ENCODE results near the gene MIPEP.
"Not testable (repeated sequence)": the region's sequence is repeated elsewhere in the genome, so short reads cannot be mapped to it uniquely, and the experiment has no call there.

The MIPEP gene

DNA sequence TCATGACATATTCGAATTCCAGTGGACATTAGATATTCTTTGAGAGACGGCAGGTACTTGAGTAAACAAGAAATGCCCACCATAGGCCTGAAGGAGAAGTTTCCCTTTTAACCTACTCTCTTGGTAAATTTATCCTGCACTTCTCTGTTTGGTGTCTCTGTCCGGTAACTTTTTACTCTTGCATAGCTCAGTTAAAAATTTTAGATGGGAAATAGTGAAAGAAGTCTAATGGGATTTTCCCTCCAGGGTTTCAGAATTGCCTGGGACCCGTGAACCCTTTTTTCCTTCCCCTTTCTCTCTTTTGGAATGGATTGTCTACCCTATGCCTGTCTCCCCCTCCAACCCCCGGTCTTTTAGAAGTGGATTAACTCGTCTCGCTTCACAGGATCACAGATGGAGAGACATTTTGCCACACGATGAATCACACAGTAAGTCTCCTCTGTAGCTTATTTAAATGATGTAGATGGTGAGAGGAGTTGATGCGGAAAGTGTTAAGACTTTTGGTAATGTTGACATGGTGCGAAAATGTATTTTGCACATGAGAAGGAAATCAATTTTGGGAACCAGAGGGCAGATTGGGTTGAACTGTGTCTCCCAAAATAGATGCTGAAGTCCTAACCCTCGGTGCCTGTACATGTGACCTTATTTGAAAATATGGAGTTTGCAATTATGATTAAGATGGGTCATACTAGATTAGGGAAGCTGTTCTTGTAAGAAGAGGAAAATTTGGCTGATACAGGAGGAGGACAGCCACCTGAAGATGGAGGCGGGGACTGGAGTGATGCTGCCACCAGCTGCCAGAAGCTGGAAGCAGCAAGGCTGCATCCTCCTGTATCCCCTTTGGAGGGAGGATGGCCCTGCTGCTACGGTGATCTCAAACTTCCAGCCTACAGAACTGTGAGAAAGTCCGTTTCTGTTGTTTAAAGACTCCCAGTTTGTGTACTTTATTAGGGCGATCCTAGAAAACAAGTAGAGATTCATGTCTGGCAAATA lies 711 bp upstream of the MIPEP start:
- no peak for DNase-seq (ENCODE audit: low read depth)

DNA sequence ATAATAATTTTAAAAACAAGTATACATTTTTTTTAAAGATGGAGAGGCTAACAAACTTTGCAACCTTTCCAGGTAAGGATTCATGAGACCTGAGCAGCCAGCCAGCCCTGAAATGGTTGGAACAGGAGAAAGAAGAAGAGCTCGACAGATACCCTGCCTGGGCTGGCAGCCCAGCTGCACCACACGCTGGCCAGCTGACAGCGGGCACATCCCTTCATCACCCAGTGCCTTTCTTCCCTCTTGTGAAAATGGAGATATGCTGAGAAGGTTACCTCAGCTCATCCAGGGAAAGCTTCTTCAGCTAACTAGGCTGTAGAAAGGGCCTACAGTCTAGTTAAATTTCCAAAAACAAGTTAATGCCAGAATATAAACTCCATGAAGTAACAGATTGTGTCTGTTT lies 4.8 kb downstream of the MIPEP start:
- DNase-seq (ENCODE audit: low read depth): not testable (repeated sequence)

DNA sequence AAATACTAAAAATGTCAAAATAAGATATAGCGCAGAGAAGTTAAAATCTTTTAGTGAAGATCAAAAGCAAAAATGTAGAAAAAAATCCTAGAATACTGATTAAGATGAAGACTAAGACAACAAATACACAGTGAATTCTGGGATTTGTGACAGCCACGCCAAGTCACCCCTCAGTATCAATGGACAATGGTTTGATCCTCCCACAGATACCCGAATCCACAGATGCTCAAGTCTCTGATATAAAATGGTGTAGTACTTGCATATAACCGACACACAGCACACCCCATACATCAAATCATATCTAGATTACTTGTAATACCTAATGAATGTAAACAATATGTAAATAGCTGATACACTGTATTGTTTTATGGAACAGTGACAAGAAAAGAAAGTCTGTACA lies 5.9 kb downstream of the MIPEP start:
- no peak for DNase-seq (ENCODE audit: low read depth)

DNA sequence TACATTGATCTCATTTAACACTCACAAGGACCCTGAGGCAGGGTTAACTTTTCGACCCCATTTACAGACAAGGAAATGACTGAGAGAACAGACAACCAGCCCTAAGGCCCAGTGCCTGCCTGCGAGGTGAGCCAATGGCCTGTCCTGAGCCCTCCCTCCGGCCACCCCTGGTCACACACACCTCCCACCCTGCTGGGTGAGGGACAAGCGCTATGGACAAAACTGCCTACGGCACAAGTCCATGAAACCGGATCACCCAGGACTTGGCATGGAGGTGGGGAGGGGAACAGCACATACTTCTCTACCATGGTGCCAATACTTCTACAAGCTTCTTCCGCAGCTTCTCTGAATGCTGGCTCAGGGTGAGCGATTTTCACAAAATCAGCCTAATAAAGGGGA lies 7.8 kb downstream of the MIPEP start:
- not testable (repeated sequence) for DNase-seq (ENCODE audit: low read depth)

DNA sequence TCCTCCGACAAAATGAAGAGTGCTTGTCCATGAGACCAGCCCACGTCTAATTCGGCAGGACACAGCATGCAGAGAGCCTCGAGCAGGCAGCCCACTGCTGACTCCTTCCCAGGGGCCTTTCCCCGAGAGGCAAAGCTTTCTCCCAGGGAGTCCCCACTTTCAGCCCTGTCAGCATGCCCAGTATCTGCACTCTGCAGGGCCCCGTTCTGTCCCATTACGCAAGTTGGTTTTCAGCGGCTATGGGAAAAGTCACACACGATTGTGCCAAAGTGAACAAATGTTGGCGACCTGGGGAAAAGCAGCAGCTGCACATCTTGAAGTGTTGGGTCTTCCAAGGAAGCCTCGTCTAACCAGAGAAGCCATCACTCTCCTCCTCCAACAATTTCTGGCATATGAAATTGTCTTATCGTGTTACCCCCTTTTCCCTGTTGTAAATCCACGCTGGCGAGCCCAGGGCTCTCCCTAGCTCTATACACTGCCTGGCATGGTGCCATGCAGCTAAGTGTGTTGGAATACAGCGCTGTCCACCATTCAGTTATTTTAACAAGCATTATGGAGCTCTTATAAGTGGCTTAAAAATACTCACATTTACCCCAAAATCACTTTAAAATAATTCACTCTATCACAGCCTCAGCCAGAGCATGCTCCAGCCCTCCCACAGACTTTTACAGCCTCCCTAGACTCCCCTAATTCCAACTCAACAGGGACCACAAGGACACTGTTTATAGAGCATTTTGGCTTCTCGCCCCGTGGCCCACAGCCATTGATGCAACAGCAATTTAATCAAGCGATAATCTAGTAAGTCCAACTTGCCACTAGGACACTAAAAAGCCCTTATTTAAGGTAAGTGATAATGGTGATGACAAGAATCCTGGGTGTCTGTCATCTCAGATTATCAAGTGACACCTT lies 8.5 kb downstream of the MIPEP start:
- DNase-seq (ENCODE audit: low read depth): not testable (repeated sequence)

DNA sequence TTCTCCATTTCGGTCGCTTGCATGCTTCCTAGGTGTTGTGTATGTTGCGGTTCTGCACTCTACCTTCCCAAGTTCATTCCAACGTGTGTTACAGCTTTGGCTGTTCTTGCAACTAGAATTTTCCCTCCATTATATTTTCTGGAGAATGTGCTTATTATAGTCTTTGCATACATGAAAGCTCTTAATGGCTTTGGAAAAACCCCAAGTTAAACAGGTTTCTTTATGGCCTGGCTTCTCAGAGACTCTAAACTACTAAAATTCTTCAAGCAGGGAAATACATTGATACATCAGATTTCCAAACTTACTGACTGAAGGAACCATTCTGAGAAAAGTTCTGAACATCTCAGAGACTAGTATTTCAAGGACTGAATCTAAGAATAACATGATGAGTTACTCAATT lies 11.9 kb downstream of the MIPEP start:
- DNase-seq (ENCODE audit: low read depth): no peak

DNA sequence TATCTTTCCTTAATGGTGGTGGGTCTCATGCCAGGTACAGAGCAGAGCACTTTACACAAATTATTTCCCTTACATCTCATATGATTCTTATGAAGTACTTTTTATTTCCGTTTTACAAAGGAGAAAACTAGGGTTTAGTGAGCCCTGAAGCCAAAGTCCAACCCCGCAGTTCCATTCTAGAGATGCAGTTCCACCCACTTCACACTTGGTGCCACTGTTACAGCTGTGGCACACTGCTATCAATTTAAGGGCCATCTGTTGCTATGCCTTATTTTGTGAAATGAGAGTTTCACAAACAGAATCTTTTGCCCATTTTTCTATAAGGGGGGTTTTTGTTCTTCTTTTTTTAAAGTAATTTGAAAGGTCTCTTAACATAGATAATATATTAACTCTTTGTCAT lies 12.9 kb downstream of the MIPEP start:
- DNase-seq (ENCODE audit: low read depth): no peak

DNA sequence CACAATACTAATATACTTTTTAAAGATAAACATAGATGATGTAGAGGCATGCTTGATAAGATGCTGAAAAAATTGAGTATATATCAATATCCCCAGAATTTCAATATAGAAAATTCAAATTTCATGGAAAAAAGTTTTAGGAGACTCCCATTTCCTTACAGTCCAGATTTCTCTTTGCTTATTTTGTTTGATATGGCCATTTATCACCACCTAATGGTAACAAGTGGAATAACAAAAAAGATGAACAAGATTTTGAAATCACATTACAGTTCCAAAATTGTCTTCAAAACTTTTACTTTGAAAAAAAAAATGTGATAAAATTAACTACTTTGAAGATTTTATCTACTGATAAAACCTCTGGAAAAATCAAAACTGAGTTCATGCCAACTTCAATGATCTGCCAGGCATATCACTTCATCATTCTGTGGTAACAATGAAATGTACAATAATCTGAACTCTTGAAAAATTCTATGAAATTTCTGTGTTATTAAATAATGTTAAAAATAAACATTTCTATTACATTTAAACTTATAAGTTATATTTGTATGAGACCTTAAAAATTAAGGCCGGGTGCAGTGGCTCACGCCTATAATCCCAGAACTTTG lies 17.5 kb downstream of the MIPEP start:
- peak; percentile 33 for DNase-seq (ENCODE audit: low read depth)

DNA sequence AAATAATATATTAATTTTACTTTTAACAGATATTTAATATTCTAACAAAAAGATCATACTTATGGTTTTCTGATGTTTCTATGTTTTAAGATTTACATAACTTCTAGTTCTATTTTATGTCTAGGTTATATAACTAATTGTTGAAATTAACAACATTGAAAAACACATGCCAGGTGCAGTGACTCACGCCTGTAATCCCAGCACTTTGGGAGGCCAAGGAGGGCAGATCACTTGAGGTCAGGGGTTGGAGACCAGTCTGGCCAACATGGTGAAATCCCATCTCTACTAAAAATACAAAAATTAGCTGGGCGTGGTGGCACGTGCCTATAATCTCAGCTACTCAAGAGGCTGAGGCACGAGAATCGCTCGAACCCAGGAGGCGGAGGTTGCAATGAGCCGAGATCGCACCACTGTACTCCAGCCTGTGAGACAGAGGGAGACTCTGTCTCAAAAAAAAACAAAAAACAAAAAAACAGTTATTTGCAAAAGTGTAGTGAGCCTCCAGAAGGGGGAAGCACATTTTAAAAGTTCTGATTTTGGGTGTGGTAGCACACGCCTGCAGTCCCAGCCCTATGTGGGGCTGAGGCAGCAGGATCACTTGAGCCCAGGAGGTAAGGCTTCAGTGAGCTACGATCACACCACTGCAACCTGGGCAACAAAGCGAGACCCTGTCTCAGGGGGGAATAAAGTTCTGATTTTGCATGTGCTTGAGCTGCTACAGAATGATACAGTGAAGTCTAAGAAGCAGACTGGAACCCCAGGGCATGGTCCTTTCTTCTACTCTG lies 18.7 kb downstream of the MIPEP start:
- DNase-seq (ENCODE audit: low read depth): no peak

DNA sequence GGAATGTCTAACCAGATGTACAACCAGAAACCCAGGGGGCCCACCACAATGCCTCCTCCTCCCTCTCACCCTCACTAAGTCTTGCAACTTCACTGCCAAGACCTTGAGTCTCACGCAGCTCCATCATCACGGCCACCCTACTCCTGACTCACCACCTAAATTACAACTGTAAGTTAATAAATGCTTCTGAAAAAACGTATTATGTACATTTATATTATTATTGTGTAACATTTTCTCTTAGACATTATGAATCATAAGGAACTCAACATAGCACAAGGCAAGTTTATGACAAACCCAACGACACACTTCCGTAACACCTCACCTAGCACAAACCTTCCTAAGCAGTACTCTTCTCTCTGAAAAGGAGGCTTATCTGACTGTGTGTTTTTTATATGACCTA lies 20.7 kb downstream of the MIPEP start:
- no peak for DNase-seq (ENCODE audit: low read depth)

DNA sequence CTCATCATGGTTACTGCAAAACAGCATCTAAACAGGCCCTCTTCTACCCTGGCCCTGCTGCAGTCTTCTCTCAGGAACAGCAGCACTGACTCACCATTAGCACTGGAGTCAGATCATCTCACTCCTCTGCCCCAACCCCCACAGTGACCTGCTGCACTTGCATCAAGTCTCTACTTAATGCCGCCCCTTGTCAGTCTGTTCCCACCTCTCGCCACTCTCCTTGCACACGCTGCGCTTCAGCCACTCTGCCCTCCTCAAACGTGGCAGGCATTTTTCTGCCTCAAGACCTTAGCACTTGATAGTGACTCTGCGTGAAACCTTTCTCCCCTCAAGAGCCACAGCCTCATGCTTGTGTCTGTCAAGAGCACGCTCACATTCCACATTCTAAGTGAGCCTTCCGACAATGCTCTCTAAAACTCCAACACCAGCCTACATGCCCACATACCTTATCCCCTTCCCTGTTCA lies 22.1 kb downstream of the MIPEP start:
- peak; percentile 16 for DNase-seq (ENCODE audit: low read depth)

DNA sequence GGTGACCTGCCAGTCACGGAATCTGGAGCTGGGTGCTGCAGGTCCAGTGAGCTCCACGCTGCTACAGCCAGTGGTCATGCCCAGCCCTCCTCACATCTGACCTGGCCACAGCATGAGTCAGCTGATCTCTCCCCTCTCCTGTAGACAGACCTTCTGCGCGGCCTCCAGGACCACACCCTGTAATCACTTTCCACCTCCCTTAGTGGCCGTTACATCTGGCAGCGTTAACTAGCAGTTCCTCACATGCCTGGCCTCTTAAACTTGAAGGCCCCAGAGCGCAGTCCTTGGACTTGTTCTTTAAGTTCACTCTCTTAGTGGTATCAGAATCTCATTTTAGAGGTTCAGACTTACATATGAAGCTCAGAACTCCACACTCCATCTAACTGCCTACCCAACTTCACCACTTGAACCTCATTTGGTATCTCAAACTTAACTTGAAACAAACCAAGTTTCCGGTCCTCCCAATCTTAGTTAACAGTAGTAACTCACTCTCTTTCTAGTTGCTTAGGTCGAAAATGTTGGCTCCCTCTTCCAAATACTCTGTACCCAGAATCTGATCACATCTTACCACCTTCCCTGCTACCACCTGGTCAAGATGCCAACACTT lies 22.7 kb downstream of the MIPEP start:
- no peak for DNase-seq (ENCODE audit: low read depth)

DNA sequence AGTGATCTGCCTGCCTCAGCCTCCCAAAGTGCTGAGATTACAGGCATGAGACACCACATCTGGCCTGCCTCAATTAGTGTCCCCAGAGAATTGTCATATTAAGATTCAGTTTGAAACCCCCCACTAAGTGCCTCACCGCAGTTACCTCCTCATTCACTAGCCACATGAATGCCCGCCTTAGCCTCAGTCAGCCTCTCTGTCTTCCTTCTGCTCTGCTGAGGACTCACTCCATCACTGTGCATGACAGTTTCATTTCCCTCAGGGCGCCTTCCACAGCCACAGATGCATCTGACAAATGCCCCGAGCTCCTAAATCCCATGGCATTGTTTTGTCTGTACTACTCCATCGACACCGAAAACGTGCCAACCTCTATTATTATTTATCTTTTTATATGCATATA lies 23.3 kb downstream of the MIPEP start:
- DNase-seq (ENCODE audit: low read depth): no peak

DNA sequence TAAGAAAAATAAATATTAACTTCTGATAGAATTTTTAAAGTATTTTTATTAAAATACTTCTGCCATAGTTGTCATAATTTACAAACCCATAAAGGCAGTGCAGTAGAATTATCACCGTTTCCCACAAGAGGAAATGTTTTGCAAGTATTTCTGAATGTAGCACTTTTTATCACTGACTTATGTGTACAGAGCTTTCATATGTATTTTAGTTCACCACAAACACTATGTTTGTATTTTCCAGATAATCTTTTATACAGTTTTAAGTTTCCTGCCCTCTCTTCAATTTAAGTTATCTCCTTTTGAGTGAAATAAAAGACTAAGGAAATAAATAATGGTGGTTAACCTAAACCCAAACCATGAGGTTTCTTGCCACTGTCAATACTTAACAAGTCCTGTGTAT lies 24.2 kb downstream of the MIPEP start:
- DNase-seq (ENCODE audit: low read depth): no peak

DNA sequence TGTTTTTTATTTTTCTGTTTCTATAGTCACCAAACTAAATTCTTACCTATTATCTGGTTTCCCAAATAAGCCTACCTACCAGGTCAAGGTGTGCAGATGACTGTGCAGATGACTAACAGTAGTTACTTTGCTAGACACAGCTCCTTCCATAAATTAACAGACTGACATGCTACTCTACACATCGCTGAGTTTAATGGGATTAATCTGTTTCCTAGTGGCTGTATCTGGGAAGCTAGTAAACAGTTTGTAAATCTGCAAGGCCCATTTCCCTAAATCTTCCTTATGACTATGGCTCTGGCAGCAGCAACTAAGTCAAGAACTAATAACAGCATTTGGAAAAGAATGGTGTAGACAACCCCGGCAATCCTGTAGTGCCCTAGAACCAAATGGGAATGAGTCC lies 27.9 kb downstream of the MIPEP start:
- no peak for DNase-seq (ENCODE audit: low read depth)

DNA sequence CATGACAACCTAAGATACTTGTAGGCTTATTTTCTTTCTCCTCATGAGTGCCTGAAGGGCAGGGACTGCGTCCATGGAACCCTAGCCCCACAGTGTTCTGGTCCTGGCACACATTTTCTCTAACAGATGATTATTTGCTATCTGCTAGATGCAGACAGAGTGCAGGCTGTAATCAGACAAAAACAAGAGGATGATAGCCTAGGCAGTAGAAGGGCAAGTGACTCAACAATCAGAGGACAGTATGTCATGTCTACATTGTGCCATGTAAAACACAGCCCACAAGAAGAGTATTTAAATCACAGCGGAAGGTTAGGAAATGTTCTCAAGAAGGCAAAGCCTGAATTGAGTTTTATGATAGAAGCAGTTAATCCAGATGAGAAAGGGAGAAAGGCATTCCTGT lies 29.3 kb downstream of the MIPEP start:
- DNase-seq (ENCODE audit: low read depth): no peak

DNA sequence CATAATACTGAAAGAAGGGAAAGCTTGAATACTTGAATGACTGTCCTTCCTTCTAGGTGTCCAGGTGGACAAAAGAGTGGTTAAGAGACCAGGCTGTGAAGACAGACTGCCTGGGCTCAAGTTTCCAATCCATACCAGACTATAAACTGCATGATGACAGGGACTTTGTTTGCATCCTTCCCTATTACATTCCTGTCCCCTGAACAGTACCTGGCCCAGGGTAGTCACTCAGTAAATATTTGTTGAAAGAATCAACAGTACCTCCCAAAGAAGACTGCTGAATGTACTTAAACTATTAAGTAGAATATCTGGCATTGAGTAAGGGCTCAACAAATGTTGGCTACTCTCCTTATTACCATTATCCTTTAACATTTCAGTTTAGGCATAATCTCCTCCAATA lies 29.7 kb downstream of the MIPEP start:
- no peak for DNase-seq (ENCODE audit: low read depth)

DNA sequence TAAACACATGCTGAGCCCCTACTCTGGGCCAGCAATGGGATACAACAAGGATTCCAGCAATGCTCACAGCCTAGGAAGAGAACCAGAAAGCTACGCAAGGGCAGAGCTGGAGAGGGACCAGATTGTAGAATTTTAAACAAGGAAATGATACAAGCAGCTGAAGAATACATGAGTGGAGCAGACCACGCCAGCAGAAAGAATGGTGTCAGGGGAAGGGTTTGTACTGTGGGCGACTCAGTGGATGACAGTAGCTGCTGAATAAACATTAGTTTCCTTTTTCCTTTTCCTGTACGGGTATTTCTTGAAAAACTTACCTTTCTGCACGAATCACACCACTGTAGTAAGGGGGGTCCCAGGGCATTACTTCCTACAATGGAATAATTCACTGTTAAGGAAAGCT lies 30.7 kb downstream of the MIPEP start:
- DNase-seq (ENCODE audit: low read depth): no peak

DNA sequence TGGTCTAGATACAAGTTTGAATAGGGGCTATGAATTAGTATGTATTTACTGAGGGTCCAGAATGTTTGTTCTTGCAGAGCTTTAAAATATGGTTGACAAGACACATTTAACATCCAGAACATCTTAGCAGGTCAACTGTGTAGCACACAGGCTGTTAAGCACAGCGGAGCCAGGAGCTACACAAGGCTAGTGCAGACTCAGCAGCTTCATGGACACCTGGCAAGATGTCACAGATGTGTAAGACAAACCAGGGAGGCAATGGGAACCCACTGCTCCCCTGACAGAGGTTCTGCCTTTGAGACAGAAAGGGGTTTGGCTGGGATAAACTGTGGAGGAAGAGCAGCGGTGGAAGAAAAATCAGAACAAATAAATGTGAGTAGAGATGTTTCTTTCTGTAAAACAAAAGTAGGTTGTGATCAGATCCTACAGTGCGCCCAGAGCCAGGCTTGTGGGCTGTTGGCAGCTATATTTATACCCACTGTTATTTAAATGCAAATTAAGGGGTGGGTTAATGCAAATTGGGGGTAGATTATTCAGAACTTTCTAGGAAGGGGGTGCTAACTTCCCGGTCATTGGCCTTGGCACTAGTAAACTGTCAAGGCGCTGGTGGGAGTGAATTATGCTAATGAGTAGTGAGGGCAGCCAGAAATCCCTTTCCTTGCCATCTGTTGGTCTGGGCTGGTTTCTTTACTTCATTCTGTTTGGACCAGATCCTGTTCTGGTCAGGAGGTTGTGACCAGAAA lies 33.0 kb downstream of the MIPEP start:
- no peak for DNase-seq (ENCODE audit: low read depth)

DNA sequence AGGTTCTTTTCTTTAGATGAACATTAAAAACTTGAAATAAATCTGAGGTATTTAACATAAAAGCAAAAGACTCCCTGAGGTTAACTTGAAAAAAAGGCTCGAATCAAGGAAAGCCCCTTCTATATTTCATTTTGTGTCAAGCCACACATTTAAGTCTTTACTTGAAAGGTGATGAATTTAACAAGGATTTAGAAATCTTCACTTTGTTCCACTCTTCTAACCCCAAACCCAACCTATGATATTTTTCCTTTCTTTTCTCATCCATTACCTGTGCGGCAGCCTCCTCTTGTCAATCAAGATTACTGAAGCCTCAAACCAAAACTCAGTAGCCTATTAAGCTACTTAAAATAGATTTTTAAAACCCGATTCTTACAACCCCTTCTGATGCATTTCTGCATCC lies 33.8 kb downstream of the MIPEP start:
- DNase-seq (ENCODE audit: low read depth): no peak
